ENCODE data around the gene RABGEF1. TPM values are rescaled to one million over a fixed set of nuclear protein-coding genes. Genes with fewer than 3 reads are reported as not detected.
"Not testable (repeated sequence)": the region's sequence is repeated elsewhere in the genome, so short reads cannot be mapped to it uniquely, and the experiment has no call there.

Gene RABGEF1
- total and polyA plus RNA-seq, 8 donors: 7.9 to 17.6 (median 13.6) TPM

- H3K4me1 ChIP-seq: peaks cover 0 to 6% (median 3%) of the 10 kb centered on the region in 3 donors
- no peaks in the 10 kb centered on the region for H3K36me3 ChIP-seq
- WGBS, 2 donors: 0 to 1% methylated on average over 61 of the region's 61 CpGs
- ATAC-seq: peak; percentile 94 to 98 (median 97)
- peak; percentile 23 for FAIRE-seq
- H3K27ac ChIP-seq: peak overlapping the region; percentile 88 to 95 (median 90)
- peak overlapping the region; percentile 66 to 95 (median 84) for H3K4me3 ChIP-seq
- peak; percentile 97 to 100 (median 100) for DNase-seq
- no peaks in the 10 kb centered on the region for H3K27me3 ChIP-seq
- H3K9me3 ChIP-seq: no peaks in the 10 kb centered on the region
- peak in 2 of 4 donors; percentile 12 to 22 for TF ChIP-seq CTCF (IDR thresholded peaks at IDR 0.05)
- intact Hi-C loops (cut with DNase I): no loop called here
Observed at GRCh38 chr7:66844552-66845378, 104.2 kb downstream of the RABGEF1 start.

GRCh38 chr7:66845379-66846095, 105.0 kb downstream of the RABGEF1 start:
- TF ChIP-seq CTCF (IDR thresholded peaks at IDR 0.05): no peak
- WGBS, 2 donors: 48 to 57% methylated on average over 19 of the region's 19 CpGs
- H3K27me3 ChIP-seq: no peaks in the 10 kb centered on the region
- peak overlapping the region; percentile 88 to 95 (median 90) for H3K27ac ChIP-seq
- no peak for ATAC-seq
- no peak for FAIRE-seq
- intact Hi-C loops (cut with DNase I): no loop called here
- H3K4me3 ChIP-seq: peak overlapping the region; percentile 66 to 95 (median 84)
- no peaks in the 10 kb centered on the region for H3K9me3 ChIP-seq
- peak in 4 of 6 donors; percentile 15 to 74 (median 38) for DNase-seq
- peaks cover 0 to 6% (median 3%) of the 10 kb centered on the region in 3 donors for H3K4me1 ChIP-seq
- no peaks in the 10 kb centered on the region for H3K36me3 ChIP-seq

- H3K36me3 ChIP-seq, FAIRE-seq: not testable (repeated sequence)
- 88 to 95% methylated on average over 4 of the region's 4 CpGs for WGBS, 2 donors
Observed at GRCh38 chr7:66846096-66846445, 105.5 kb downstream of the RABGEF1 start.

GRCh38 chr7:66847523-66847855, 107.0 kb downstream of the RABGEF1 start:
- H3K27ac ChIP-seq; intact Hi-C loops (cut with DNase I): not testable (repeated sequence)

More at GRCh38 chr7:66846096-66846445, 105.5 kb downstream of the RABGEF1 start:
- H3K4me3 ChIP-seq; H3K27ac ChIP-seq; H3K4me1 ChIP-seq; intact Hi-C loops (cut with DNase I); H3K27me3 ChIP-seq; DNase-seq; ATAC-seq; H3K9me3 ChIP-seq: not testable (repeated sequence)

GRCh38 chr7:66847879-66848790, 107.6 kb downstream of the RABGEF1 start:
- Histone ChIP-seq H3K4me3 (no peak overlapping the region), H3K9me3 (no peaks in the 10 kb centered on the region), H3K36me3 (no peaks in the 10 kb centered on the region), H3K4me1 (peaks cover 0 to 6% (median 3%) of the 10 kb centered on the region in 3 donors), H3K27me3 (no peaks in the 10 kb centered on the region), H3K27ac (peak overlapping the region in 1 of 4 donors; percentile 22)
- DNase-seq: no peak
- no peak for FAIRE-seq
- TF ChIP-seq CTCF (IDR thresholded peaks at IDR 0.05): no peak
- 80 to 82% methylated on average over 9 of the region's 9 CpGs for WGBS, 2 donors
- intact Hi-C loops (cut with DNase I): no loop called here
- no peak for ATAC-seq

More at GRCh38 chr7:66847523-66847855, 107.0 kb downstream of the RABGEF1 start:
- H3K27me3 ChIP-seq, ATAC-seq, H3K9me3 ChIP-seq, H3K4me1 ChIP-seq, H3K4me3 ChIP-seq, H3K36me3 ChIP-seq, FAIRE-seq, DNase-seq: not testable (repeated sequence)
- 33 to 42% methylated on average over 1 of the region's 2 CpGs for WGBS, 2 donors
